Vagina (tissue), 2 donors: ENCODE measurements around the gene FNBP1L. TPM values are rescaled to one million over a fixed set of nuclear protein-coding genes. Genes with fewer than 3 reads are reported as not detected.

Experiments
- DNase-seq, 2 donors: peaks; one replicate each; pipeline ENCODE4 v3.0.0-alpha.2; 2017; ENCODE audit errors: extremely low spot score in 2 of 2
- H3K27ac ChIP-seq: fragments of 200-600 bp; sonication (generic); one replicate; pipeline ENCODE4 v1.5.1; 2019
- H3K27me3 ChIP-seq: fragments of 200-600 bp; sonication (generic); one replicate; pipeline ENCODE4 v1.5.1; 2019
- H3K36me3 ChIP-seq, 2 donors: fragments of 200-600 bp; sonication (generic); one replicate each; pipeline ENCODE4 v1.5.1; 2017 to 2019
- H3K4me1 ChIP-seq: fragments of 200-600 bp; sonication (generic); one replicate; pipeline ENCODE4 v1.5.1; 2019
- H3K4me3 ChIP-seq, 2 donors: fragments of 200-600 bp; sonication (generic); 1 replicate in 1 of 2; 2 replicates in 1 of 2; pipeline ENCODE4 v1.5.1; 2016 to 2019
- H3K9me3 ChIP-seq: fragments of 200-600 bp; sonication (generic); one replicate; pipeline ENCODE4 v1.5.1; 2019
- CTCF ChIP-seq, 3 experiments: fragments of 450-650 bp in 2 of 3; fragments of 200-600 bp in 1 of 3; sonication (generic) in 1 of 3; IDR thresholded peaks; one replicate each; pipeline ENCODE4 v1.5.1; 2017 to 2019; ENCODE audit warnings: antibody characterized with exemption in 3 of 3, mild to moderate bottlenecking in 2 of 3, moderate library complexity in 2 of 3
- POLR2A ChIP-seq, 2 donors: fragments of 450-650 bp; IDR thresholded peaks; one replicate each; pipeline ENCODE4 v1.6.1; 2017; ENCODE audit warnings: antibody characterized with exemption in 2 of 2, mild to moderate bottlenecking in 2 of 2, moderate library complexity in 2 of 2
- POLR2AphosphoS5 ChIP-seq, 2 donors: sonication (generic); formaldehyde crosslinking; IDR thresholded peaks; one replicate each; pipeline ENCODE4 v1.9.0; 2017; ENCODE audit warnings: antibody characterized with exemption in 2 of 2, mild to moderate bottlenecking in 2 of 2, low read depth in 1 of 2; ENCODE audit not compliant: insufficient read depth in 1 of 2
- intact Hi-C: fragments of 100-400 bp; cut with DNase I; formaldehyde crosslinking; loops from one replicate; pipeline ENCODE4 v1.15.1; 2023
- total RNA-seq: library from RNA; depleted of rRNA; stranded (reverse); fragments of >200 nt; gene quantifications from one replicate; pipeline ENCODE4 v1.2.3, GENCODE V29; 2016

Gene FNBP1L
- total RNA-seq, 1 donor from 2014 or later = 16.9 TPM

GRCh38 chr1:93504247-93505033 lies 56.5 kb downstream of the FNBP1L start:
- H3K36me3 ChIP-seq = no peaks in the 10 kb centered on the region
- intact Hi-C loops = no loop called here
- no peak overlapping the region for H3K27ac ChIP-seq
- no peak for DNase-seq
- no peak overlapping the region for H3K4me3 ChIP-seq
- no peak for TF ChIP-seq POLR2A (IDR thresholded peaks at IDR 0.05)
- no peak for TF ChIP-seq POLR2AphosphoS5 (IDR thresholded peaks at IDR 0.05; ENCODE audit: insufficient read depth in 1 of 2, low read depth in 1 of 2)
- no peak for TF ChIP-seq CTCF (IDR thresholded peaks at IDR 0.05)
- no peaks in the 10 kb centered on the region for H3K27me3 ChIP-seq
- no peaks in the 10 kb centered on the region for H3K9me3 ChIP-seq
- H3K4me1 ChIP-seq = no peaks in the 10 kb centered on the region

GRCh38 chr1:93506126-93506525 lies 58.2 kb downstream of the FNBP1L start:
- TF ChIP-seq CTCF (IDR thresholded peaks at IDR 0.05) (no peak), POLR2AphosphoS5 (IDR thresholded peaks at IDR 0.05; ENCODE audit: insufficient read depth in 1 of 2, low read depth in 1 of 2) (no peak), POLR2A (IDR thresholded peaks at IDR 0.05) (no peak)
- Histone ChIP-seq H3K4me3 (no peak overlapping the region), H3K27me3 (no peaks in the 10 kb centered on the region), H3K9me3 (no peaks in the 10 kb centered on the region), H3K36me3 (no peaks in the 10 kb centered on the region), H3K27ac (no peak overlapping the region), H3K4me1 (no peaks in the 10 kb centered on the region)
- intact Hi-C loops = no loop called here
- no peak for DNase-seq

GRCh38 chr1:93516164-93516563 lies 68.2 kb downstream of the FNBP1L start:
- Histone ChIP-seq H3K27ac (no peak overlapping the region), H3K4me1 (no peaks in the 10 kb centered on the region), H3K4me3 (no peak overlapping the region), H3K27me3 (no peaks in the 10 kb centered on the region), H3K36me3 (no peaks in the 10 kb centered on the region), H3K9me3 (no peaks in the 10 kb centered on the region)
- TF ChIP-seq CTCF (IDR thresholded peaks at IDR 0.05) = no peak
- no peak for TF ChIP-seq POLR2AphosphoS5 (IDR thresholded peaks at IDR 0.05; ENCODE audit: insufficient read depth in 1 of 2, low read depth in 1 of 2)
- TF ChIP-seq POLR2A (IDR thresholded peaks at IDR 0.05) = no peak
- DNase-seq = no peak
- intact Hi-C loops = no loop called here

GRCh38 chr1:93518516-93518915 lies 70.6 kb downstream of the FNBP1L start:
- no peak for TF ChIP-seq CTCF (IDR thresholded peaks at IDR 0.05)
- TF ChIP-seq POLR2A (IDR thresholded peaks at IDR 0.05) = no peak
- no peak for TF ChIP-seq POLR2AphosphoS5 (IDR thresholded peaks at IDR 0.05; ENCODE audit: insufficient read depth in 1 of 2, low read depth in 1 of 2)
- DNase-seq = no peak
- H3K27ac ChIP-seq = no peak overlapping the region
- no peaks in the 10 kb centered on the region for H3K36me3 ChIP-seq
- H3K27me3 ChIP-seq = no peaks in the 10 kb centered on the region
- H3K4me3 ChIP-seq = no peak overlapping the region
- H3K4me1 ChIP-seq = no peaks in the 10 kb centered on the region
- H3K9me3 ChIP-seq = no peaks in the 10 kb centered on the region
- intact Hi-C loops = no loop called here

GRCh38 chr1:93519199-93519829 lies 71.4 kb downstream of the FNBP1L start:
- H3K4me1 ChIP-seq = no peaks in the 10 kb centered on the region
- DNase-seq = no peak
- TF ChIP-seq POLR2A (IDR thresholded peaks at IDR 0.05) (no peak), CTCF (IDR thresholded peaks at IDR 0.05) (no peak), POLR2AphosphoS5 (IDR thresholded peaks at IDR 0.05; ENCODE audit: insufficient read depth in 1 of 2, low read depth in 1 of 2) (no peak)
- no peak overlapping the region for H3K27ac ChIP-seq
- H3K9me3 ChIP-seq = no peaks in the 10 kb centered on the region
- intact Hi-C loops = no loop called here
- H3K27me3 ChIP-seq = no peaks in the 10 kb centered on the region
- H3K4me3 ChIP-seq = no peak overlapping the region
- H3K36me3 ChIP-seq = no peaks in the 10 kb centered on the region
